HG02840 (cell line): Measurements from ENCODE around the gene RBM38.

ENCODE experiments used
- ATAC-seq: cut with Tn5 transposase; IDR thresholded peaks from one replicate; pipeline ENCODE4 v1.9.1; 2021; ENCODE audit warnings: mild to moderate bottlenecking, moderate library complexity, moderate number of reproducible peaks; ENCODE audit not compliant: unreplicated experiment, low FRiP score

RBM38 gene

DNA sequence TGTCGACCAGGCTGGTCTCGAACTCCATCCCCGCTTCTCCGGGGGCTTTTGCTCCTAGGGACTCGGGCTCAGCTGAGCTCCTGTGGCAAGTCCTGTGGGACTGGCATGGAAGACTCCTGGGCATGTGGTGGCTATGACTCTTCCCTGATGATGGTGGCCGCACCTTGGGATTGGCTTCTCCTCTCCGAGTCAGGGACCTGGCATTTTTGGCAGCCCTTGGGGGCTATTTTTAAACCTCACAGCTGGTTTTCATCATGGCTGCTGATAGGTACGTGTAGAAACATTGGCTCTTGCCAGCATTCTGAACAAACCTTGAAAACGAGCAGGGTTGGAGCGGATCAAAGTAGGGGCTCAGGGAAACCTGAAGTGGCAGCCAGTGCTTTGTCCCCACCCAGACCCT lies 54.1 kb downstream of the RBM38 start:
- ATAC-seq, result no peak

DNA sequence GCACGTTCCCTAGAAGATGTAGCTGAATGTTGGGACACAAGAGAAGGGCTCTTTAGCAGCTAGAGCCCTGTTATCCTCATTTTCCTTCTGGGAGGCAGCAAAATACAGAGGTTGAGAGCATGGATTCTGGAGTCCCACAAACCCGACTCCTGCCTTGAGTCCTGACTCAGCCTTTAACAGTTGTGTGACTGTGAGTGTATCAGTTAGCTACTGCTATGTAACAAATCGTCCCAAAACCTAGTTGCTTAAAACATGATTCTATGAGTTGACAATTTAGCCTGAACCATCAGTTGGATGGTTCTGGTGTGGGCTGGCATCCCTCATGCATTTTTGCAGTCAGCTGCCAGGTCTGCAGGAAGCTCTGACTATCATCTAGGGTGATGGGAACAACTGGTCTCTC lies 54.6 kb downstream of the RBM38 start:
- ATAC-seq, result no peak

DNA sequence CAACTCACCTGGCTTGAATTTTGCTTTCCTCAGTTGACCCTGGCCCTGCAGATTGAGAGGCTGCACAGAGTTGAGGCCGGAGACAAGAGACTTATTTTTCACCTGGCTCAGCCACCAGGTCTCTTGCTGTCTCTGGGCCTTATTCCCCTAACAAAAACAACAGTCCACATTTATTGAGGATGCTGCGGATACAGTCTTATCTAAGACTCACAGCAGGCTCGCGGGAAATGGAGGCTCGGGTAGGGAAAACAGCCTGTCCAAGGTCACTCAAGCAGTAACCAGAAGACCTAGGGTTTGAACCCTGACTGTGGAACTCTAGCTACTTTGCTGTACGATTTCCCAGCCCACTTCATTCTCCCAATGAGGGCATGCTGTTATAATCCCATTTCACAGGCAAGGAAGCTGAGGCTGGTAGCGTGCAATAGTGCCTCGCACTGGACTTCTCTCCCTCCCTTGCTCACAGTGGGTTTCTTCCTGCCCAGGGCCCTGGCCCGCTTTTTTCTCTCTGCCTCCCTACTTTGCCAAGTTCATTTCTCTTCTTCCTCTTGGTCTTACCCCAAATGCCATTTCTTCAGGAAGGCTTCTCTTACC lies 57.7 kb downstream of the RBM38 start:
- no peak for ATAC-seq

DNA sequence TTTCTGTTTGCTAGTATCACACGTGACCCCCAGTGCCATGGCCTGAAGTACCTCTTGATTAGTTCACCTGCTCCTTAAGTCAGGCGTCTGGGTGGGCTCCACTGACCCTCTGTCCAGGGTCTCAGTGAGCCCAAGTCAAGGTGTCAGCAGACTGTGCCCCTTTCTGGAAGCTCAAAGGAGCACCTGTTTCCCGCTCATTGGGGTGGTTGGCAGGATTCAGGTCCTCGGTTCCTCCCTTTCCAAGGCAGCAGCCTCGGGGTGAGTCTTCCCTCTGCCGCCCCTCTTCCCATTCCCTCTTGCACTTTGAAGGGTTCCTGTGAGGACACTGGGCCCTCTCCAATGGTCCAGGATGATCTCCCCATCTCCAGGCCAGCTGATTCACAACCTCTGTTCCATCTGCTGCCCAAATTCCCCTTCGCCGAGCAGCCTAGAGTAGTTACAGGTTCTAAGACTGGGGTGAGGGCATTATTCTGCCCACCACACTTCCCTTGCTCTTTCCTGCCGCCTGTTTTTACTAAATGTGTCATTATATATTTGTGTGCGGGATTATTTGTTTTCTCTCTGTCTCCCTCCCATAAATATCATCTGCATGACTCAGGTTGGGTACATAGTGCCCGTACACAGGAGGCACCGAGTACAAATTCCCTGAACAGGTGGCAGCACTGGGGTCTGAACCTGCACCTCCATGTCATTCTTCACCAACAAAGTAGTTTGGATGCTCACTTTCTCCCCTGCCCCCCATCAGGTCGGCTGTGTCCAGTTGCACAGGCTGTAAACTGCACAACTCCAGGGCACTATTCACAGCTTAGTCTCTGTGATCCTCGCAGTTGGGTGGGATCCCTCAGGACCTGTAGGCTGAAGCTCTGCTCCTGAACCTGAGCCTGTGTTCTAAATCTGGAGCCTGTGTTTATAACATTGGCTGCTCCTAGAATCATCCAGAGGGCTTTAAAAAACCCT lies 58.5 kb downstream of the RBM38 start:
- no peak for ATAC-seq

DNA sequence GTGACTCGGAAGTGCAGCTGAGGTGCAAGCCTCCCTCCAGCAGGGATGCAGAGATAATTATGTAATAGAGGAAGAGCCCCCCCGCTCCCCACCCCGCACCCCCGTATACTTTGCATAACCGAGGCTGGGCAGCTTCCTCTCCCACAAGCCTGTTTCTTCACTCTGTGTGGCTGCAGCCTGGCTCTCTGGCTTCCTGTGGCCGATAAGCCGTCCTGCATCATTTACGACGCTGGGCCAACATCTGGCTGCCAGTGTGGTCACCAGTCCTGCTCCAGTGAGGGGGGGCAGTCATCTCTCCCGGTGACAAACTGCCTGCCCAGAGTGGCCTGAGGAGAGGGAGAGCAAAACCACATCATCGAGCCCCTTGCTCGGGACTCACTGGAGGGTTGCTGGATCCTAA lies 59.2 kb downstream of the RBM38 start:
- no peak for ATAC-seq

DNA sequence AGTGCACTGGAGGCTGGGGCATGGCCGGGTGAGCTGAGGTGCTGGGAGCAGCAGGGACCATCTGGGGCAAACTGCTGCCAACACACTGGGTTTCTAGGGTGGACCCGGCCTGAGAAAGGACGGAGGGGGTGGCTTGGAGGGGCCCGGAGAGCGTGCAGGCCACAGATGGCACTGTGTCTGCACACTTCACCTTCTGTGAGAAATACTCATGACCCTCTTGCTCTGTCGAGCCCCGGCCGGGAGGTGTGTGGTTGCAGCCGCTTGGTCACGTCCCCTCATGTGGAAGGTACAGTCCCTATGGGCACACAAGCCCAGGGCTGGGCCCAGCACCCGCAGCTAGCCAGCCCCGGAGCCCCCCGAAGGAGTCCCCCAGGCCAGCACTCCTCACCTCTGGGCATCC lies 59.7 kb downstream of the RBM38 start:
- no peak for ATAC-seq

DNA sequence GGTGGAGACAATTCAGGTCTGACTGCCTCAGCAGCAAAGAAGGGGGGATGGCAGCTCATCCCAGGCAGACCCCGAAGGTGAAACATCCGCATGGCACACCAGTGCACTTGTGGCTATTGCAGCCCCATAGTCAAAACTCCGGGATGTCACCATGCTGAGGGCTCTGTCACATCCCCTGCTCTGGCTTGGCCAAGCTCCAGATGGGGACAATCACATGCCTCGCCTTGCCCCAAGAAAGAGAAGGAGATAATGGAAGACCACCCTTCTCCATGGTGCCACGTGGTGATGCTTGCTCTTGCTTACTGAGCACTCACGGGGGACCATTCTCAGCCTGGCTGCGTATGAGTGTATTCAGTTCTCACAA lies 60.2 kb downstream of the RBM38 start:
- no peak for ATAC-seq

DNA sequence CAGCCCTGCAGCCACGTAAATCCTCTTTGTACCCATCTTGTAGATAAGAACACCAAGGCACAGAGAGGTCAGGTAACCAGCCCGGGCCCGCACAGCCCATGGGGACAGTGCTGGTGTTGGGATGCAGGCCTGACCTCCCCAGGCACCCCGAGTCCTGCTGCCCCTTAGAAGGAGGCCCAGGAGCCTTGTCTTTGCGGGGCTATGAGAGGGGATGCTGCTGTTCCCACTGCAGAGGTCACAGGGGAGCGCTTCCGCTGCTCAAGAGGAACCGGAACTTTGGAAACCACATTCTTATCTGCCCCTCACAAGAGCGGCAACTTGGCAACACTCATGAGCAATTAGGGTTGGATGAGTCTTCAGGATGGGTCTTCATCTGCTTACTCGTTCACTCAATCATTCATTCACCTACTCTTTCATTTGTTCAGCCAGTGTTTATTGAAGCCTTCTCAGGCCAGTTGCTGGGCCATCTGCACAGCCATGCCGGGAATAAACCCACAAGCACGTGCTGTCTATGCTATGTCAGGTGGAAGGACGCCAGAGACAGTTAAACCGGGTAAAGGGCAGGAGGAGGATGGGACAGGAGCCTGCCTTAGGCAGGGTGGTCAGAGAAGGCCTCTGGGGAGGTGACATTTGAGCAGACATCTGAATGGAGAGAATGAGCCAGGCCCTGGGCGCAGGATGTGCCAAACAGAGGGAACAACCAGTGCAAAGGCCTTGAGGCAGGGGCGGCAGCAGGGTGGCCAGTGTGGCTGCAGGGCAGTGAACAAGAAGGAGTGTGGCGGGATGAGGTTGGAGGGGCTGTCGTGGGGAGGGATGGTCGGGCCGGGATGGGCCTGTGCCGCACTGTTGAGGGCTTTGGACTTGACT lies 60.8 kb downstream of the RBM38 start:
- ATAC-seq, result no peak

DNA sequence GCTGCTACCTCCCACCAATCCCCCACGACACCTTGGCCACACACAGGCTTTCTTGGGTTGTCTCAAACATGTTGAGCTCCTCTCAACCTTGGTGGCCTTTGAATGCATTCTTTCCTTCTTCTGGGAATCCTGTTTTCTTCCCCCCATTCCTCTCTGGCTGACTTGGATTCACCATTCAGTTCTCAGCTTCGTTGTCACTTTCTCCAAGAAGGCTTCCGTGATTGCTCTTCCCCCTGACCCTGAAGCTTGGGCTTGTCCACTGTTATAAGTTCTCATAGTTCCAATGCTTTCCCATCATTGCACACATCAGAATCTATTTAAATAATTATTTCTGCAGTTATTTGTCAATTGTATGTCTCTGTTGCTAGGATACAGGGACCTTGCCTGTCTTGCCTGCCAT lies 64.2 kb downstream of the RBM38 start:
- ATAC-seq, result no peak

DNA sequence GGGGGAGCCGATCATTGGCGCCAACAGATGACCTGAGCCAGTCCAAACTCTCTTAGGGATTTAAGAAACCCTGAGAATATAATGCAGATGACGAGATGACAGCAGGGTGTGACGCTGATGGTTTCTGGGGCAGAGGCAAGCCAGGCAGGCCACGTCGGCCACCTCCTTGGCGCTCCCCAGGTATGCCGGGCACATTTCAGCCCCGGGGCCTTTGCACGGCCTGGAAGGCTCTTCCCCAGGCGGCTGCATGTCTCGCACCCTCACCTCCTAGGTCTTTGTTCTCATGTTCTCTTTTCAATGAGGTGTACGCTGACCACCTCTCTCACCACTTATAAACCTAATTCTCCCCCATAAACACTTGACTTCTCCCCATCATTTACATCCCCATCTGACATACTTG lies 64.9 kb downstream of the RBM38 start:
- ATAC-seq, result no peak

DNA sequence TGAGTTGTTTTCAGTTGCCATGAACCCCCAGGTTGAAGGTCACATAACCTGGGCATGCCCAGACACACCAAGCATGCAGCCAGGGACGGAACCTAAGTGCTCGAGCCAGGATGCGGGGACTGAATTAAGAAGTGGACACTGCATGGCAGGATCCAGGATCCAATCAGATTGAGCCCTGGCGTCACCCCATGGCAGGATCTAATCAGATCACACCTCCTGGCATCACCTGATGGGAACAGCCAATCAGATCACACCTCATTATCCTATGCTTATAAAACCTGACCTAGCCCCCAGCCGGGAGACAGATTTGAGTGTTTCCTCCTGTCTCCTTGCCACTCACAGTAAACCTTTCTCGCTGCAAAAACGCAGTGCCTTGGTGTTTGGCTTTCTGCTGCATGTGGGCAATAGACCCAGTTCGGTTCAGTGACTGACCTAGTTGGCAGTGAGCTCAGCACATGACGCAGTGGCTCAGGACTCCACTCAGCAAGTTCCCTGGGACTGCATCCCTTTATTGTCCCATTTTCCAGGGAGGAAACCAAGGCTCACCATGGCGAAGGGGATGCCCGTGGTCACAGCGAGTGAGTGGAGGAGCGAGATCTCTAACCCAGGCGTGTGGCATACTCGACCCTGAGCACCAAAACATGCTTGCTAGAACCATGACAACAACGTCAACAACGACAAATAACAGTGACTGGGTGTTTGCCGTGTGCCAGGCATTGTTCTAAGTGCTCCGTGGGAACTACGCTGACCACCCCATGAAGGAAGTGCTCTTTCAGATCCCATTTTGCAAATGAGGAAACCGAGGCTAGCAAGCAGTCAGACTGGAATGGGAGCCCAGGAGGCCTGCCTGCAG lies 66.3 kb downstream of the RBM38 start:
- ATAC-seq, result no peak

DNA sequence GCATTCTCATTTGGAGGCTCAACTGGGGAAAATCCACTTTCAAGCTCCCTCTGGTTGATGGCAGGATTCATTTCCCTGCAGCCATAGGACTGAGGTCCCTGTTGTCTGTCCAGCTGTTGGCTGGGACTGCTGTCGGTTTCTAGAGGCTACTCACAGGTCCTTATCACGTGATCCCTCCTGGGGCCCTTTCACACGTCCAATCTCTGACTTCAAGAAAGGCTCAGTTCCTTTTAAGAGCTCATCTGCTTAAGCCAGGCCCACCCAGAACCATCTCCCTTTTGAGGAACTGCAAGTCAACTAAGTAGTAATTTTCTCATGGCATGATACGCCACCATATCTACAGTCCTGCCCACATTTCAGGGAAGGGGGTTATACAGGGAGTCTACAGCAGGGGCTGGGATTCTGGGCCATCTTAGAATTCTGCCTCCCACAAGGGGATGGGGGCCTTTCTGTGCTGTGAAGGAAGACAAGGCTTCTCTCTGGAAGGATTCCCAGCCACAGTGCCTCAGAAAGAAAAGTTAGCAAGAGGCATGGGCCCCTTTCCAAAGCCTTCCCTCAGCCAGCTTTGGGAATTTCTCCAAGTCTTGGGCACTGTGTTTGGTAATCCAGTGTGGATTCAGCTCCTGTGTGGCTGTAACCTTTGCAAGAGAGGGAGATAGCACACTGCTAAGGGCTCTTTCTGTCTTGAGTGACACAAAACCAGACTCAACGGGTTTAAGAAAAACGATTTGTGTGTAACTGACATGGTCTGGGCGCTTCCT lies 67.4 kb downstream of the RBM38 start:
- no peak for ATAC-seq
